Activated B cell treated with CpG ODN at 0.5 μM for 24 hours (primary cell): Measurements from ENCODE around the gene CADM2. TPM values are rescaled to one million over a fixed set of nuclear protein-coding genes. Genes with fewer than 3 reads are reported as not detected.
"Not testable (repeated sequence)": the region's sequence is repeated elsewhere in the genome, so short reads cannot be mapped to it uniquely, and the experiment has no call there.

Experiments used
- ATAC-seq: fragments of 200-7000 bp; cut with Tn5 transposase; one replicate; pipeline ENCODE4 v1.10.0; 2021; ENCODE audit warnings: low read depth, mild to moderate bottlenecking, moderate library complexity
- CTCF ChIA-PET: fragments of 350-600 bp; sonication (Branson Sonifier 250); formaldehyde crosslinking; loops from one replicate; lab custom pipeline; 2021; ENCODE audit warnings: antibody characterized with exemption; lab: Charles Lee
- POLR2A ChIA-PET: fragments of 350-600 bp; sonication (Branson Sonifier 250); formaldehyde crosslinking; loops from one replicate; lab custom pipeline; 2021; ENCODE audit warnings: antibody characterized with exemption; lab: Charles Lee
- DNase-seq: peaks from one replicate; pipeline ENCODE4 v3.0.0; 2022
- H3K27ac Mint-ChIP-seq: one replicate; pipeline ENCODE4 v1.8.0; 2020; ENCODE audit warnings: mixed read lengths
- H3K27me3 Mint-ChIP-seq: one replicate; pipeline ENCODE4 v1.8.0; 2021; ENCODE audit warnings: mixed read lengths
- H3K36me3 Mint-ChIP-seq: one replicate; pipeline ENCODE4 v1.8.0; 2021; ENCODE audit warnings: low read depth, mixed read lengths
- H3K4me1 Mint-ChIP-seq: one replicate; pipeline ENCODE4 v1.8.0; 2021; ENCODE audit warnings: mixed read lengths
- H3K4me3 Mint-ChIP-seq: one replicate; pipeline ENCODE4 v1.8.0; 2020; ENCODE audit warnings: mild to moderate bottlenecking, mixed read lengths
- H3K9me3 Mint-ChIP-seq: one replicate; pipeline ENCODE4 v1.8.0; 2020; ENCODE audit warnings: mixed read lengths
- CTCF ChIP-seq: fragments of 200-600 bp; IDR thresholded peaks from one replicate; pipeline ENCODE4 v1.8.0; 2022; ENCODE audit warnings: antibody characterized with exemption, mild to moderate bottlenecking
- intact Hi-C: fragments of 100-400 bp; cut with micrococcal nuclease; formaldehyde crosslinking; loops from one replicate; pipeline ENCODE4 v1.15.1; 2024
- total RNA-seq: library from RNA; stranded (reverse); gene quantifications from 2 replicates; pipeline ENCODE4 v1.2.3, GENCODE V29; 2022

CADM2 gene
- total RNA-seq, 1 donor from 2014 or later: not detected

- no peak for DNase-seq
- Mint-ChIP-seq H3K27ac (no peak overlapping the region), H3K9me3 (peaks cover 6% of the 10 kb centered on the region), H3K27me3 (no peaks in the 10 kb centered on the region), H3K36me3 (no peaks in the 10 kb centered on the region), H3K4me3 (no peak overlapping the region), H3K4me1 (no peaks in the 10 kb centered on the region)
- ATAC-seq: no peak
- ChIA-PET CTCF (no interaction called here), POLR2A (no interaction called here)
- intact Hi-C loops: no loop called here
- TF ChIP-seq CTCF: no peak
These were observed 192.8 kb downstream of the CADM2 start for GRCh38 chr3:85151555-85151954.

- ATAC-seq, H3K4me1 Mint-ChIP-seq, DNase-seq, POLR2A ChIA-PET, H3K27me3 Mint-ChIP-seq, H3K27ac Mint-ChIP-seq, intact Hi-C loops, CTCF ChIA-PET, H3K4me3 Mint-ChIP-seq, H3K9me3 Mint-ChIP-seq, H3K36me3 Mint-ChIP-seq: not testable (repeated sequence)
These were observed 194.5 kb downstream of the CADM2 start for GRCh38 chr3:85153279-85153678.

- TF ChIP-seq CTCF: no peak
- CTCF ChIA-PET: no interaction called here
- Mint-ChIP-seq H3K27me3 (no peaks in the 10 kb centered on the region), H3K27ac (no peak overlapping the region), H3K4me1 (no peaks in the 10 kb centered on the region), H3K36me3 (no peaks in the 10 kb centered on the region), H3K4me3 (no peak overlapping the region), H3K9me3 (peaks cover 8% of the 10 kb centered on the region)
- DNase-seq (no peak), ATAC-seq (no peak)
- POLR2A ChIA-PET: no interaction called here
- intact Hi-C loops: no loop called here
These were observed 200.6 kb downstream of the CADM2 start for GRCh38 chr3:85159376-85159775.

GRCh38 chr3:85161544-85161943, 202.8 kb downstream of the CADM2 start:
- Mint-ChIP-seq H3K4me3 (no peak overlapping the region), H3K27me3 (no peaks in the 10 kb centered on the region), H3K27ac (no peak overlapping the region), H3K9me3 (peaks cover 8% of the 10 kb centered on the region), H3K36me3 (no peaks in the 10 kb centered on the region), H3K4me1 (no peaks in the 10 kb centered on the region)
- ATAC-seq: no peak
- ChIA-PET POLR2A (no interaction called here), CTCF (no interaction called here)
- intact Hi-C loops: no loop called here
- no peak for DNase-seq
- no peak for TF ChIP-seq CTCF

- intact Hi-C loops: no loop called here
- ChIA-PET POLR2A (no interaction called here), CTCF (no interaction called here)
- H3K27ac Mint-ChIP-seq: no peak overlapping the region
- TF ChIP-seq CTCF: no peak
- no peak overlapping the region for H3K4me3 Mint-ChIP-seq
- H3K27me3 Mint-ChIP-seq: no peaks in the 10 kb centered on the region
- no peak for DNase-seq
- H3K4me1 Mint-ChIP-seq: no peaks in the 10 kb centered on the region
- H3K36me3 Mint-ChIP-seq: no peaks in the 10 kb centered on the region
- no peak for ATAC-seq
- H3K9me3 Mint-ChIP-seq: peaks cover 8% of the 10 kb centered on the region
These were observed 204.1 kb downstream of the CADM2 start for GRCh38 chr3:85162905-85163304.

- H3K9me3 Mint-ChIP-seq: peaks cover 5% of the 10 kb centered on the region
- ChIA-PET CTCF (no interaction called here), POLR2A (no interaction called here)
- ATAC-seq (no peak), DNase-seq (no peak)
- no peaks in the 10 kb centered on the region for H3K27me3 Mint-ChIP-seq
- intact Hi-C loops: no loop called here
- H3K27ac Mint-ChIP-seq: no peak overlapping the region
- no peak for TF ChIP-seq CTCF
- no peak overlapping the region for H3K4me3 Mint-ChIP-seq
- no peaks in the 10 kb centered on the region for H3K36me3 Mint-ChIP-seq
- H3K4me1 Mint-ChIP-seq: no peaks in the 10 kb centered on the region
These were observed 205.6 kb downstream of the CADM2 start for GRCh38 chr3:85164436-85164835.
